Inflammatory macrophage (primary cell): ENCODE measurements around the gene INO80.

Source experiments
- DNase-seq, 2 donors: peaks; one replicate each; pipeline ENCODE4 v3.0.0-alpha.2; 2020 to 2022

Gene INO80

DNA sequence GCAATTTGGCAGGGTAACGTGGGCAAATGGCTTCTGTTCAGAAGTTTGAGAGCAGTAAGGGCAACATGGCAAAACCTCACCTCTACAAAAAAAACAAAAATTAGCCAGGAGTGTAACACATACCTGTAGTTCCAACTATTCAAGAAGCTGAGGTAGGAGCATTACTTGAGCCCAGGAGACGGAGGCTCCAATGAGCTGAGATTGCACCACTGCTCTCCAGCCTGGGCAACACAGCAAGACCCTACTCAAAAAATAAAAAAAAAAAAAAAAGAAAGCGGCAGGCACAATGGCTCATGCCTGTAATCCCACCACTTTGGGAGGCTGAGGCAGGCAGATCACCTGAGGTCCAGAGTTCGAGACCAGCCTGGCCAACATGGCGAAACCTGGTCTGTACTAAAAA lies 5.9 kb upstream of the INO80 start:
- no peak for DNase-seq

DNA sequence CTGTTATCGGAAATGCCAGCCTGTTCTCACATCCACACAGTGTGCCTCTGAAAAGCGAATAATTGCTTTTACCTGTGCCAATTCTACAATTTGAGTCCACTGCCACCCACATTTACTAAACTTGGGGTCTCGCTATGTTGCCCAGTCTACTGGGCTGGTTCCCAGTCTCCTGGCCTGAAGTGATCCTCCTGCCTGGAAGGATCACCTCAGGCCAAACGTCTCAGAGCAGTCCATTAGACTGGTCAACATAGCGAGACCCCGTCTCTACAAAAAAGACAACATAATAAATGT lies 827 bp upstream of the INO80 start:
- no peak for DNase-seq

DNA sequence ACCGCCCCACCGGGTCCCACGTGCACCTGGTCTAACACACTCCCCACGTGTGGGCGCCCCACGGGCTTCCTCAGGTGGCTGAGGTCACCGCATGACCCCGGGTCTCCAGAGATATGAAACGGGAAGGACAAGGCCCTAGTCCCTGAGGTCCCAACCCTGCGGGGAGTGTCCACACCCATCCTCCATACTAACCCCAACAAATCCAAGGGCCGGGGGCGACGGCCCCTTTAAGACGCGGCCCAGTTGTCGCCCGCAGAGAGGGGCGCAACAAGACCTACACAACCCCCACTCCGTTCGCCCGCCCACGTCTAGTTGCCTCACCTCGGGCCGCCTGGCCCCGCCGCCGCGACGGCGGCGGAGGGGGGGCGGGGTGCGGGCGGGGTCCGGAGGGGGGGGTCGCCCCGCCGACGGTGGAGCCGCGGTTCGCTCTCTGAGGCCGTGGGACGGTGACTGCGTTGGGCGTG lies 396 bp downstream of the INO80 start:
- peak; percentile 71 to 87 for DNase-seq

DNA sequence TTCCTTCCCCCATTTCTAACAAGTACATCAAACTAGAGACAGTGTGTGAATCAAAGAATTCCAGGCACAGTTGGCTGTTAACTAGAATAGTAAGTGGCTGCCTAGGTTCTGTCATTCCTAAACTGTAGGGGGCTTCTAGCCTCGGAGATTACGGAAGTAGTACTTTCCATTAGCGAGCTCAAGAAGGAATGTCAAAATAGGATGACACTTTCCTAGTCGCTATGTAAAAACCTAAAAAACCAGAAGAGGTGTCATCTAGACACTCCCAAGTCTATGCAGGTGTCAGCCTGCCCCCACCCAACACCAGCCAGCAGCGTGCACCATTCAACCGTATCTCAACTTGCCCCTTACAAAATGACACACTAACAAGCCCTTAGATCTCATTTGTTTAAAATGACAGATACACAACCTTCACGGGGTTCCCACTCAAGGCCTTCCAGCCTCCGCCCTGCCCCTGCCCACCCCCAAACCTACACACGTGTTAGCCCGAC lies 874 bp downstream of the INO80 start:
- DNase-seq = peak; percentile 51

DNA sequence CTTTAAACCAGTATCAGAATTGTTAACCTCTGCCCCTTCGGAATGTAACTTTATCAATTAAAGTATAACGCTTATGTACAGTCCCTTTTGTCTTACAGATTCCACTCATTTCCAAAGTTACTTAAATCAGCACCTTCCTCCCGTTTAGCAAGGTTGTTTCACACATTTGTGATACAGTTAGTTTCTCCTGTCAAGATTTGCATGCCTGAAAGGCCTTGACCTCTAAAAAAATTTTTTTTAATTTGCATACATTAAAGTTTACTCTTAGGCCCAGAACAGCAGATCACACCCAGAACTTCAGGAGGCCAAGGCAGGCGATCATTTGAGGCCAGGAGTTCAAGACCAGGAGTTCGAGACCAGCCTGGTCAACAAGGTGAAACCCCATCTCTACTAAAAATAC lies 9.1 kb downstream of the INO80 start:
- no peak for DNase-seq

DNA sequence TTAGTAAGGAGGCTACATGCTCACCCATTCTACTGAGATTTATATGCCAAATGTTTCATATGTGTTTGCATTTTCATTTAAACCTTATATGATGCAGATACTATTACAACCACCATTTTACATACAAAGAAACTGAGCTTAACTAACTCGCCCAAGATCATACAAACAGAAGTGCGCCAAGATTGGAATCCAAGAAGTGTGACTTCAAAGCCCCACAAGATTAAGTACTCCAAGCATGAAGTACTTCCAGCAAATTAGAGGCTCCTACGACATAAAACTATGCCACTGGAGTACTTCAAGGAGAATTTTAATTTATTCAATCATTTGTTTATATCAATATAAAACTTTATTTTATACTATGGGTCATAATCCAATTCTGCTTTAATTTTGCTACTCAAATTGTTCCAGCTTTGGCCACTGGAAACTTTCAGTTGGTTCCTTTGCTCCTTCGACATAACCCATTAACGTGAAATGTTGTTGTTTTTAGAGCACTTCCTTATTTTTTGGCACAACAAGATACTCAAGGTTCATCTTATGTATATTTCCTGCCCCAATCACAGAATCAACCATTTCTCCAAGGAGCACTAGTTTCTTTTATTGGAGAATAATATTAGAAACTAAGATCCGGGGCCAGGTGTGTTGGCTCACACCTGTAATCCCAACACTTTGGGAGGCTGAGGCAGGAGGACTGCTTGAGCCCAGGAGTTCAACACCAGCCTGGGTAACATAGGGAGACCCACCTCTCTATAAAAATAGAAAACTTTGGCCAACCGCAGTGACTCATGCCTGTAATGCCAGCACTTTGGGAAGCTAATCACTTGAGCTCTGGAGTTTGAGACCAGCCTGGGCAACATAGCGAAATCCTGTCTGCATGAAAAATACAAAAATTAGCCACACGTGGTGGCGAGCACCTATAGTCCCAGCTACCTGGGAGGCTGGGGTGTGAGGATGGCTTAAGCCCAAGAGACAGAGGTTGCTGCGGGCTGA lies 10.4 kb downstream of the INO80 start:
- DNase-seq = peak in 1 of 2 donors; percentile 10

DNA sequence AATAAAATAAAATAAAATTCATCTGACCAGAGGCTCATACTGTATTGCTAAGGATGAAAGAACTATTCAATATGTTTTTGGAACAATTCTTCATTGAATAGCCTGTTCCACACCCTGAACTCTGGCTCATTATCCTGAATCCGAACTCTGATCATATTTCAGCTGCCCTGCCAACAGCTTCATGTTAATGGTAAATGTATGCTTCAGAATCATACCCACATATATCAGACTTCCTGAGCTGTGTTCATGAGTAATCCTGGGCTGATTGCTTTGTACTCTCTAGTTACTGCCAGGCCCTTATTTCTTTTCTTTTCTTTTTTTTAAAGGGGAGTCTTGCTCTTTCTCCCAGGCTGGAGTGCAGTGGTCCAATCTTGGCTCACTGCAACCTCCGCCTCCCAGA lies 11.8 kb downstream of the INO80 start:
- no peak for DNase-seq

DNA sequence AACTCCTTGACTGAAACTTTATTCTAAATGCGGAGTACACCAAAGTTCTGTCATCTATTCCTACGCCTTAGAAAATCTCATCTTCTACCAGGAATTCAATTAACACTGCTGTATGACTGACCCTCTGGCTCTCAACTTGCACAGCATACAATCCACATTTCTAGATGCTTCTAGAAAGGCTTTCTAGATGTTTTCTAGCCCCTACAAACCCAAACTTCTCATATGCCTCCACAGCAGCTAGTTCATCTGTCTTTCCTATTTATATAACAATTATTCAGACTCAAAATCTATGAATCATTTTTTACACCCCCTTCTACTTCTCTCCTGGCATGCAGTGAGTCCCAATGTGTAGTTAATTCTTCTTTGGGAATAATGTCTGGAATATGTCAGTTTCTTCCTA lies 13.2 kb downstream of the INO80 start:
- DNase-seq = no peak

DNA sequence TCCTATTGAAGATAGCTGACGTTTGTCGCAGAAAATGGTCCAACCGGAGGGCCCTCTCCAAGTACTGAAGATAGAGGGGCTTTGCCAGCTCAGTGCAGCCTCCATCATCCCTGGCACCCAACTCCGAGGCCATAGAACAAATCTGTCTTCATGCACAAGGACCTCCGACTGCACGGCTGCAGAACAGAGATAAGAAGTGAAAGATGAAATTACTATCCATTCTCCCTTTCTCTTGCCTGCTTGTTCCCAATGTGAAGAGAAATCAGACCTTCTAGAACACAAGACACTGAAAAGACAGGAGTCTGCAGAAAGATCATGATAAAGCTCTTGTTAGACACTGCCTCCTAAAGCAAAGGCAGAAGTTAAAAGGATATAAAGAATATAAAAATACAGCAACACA lies 19.9 kb downstream of the INO80 start:
- no peak for DNase-seq

DNA sequence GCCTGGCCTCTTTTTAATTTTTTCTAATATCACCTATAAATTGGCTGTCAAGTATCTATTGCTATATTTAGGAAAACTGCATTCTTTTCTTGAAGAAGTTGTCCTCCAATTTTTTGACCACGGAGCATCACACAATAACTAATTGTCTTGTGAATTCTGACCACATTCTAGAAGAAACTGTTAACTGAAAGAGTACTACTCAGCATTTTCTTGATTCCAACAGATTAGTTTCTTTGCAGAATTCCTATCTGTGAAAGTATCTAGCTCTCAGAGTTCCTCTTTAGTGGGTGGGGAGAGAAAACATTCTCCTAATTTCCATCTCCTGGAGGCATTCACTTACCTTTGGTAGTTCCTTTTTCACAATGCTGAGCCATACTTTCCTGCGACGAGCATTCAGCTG lies 31.1 kb downstream of the INO80 start:
- no peak for DNase-seq

DNA sequence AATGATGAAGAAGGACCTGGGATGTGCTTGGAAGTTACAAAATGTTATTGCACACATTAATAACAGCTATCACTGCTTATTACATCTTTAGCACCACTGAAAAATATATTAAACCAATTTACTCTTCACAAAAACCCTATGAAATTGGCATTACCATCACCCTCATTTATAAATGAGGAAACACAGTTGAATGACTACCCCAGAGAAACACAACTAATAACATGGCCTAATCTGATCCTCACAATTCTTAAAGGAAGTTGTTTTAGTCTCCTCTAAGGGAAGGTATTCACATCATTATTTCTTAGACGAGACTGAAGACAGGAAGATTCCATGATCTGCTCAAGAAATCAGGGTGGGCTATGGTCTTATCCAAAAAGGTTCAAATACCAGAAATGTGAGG lies 35.9 kb downstream of the INO80 start:
- no peak for DNase-seq

DNA sequence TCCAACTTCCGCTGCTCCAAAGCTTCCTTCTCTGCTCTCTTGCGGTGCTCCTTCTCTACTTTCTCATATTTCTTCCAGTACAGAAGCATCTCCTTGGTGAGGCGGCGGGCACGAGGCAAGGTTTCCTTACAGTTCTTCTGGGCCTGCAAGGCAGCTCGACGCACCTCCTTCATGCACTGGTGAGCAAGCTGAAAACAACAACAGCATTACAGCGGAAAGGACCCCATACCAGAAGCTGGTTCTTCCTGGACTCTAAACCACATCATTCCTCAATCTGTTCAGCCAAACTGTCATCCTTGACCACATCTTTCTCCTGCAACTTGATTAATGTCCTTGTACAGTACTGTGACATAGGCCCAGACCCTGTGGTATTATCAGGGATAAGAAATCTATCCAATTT lies 36.4 kb downstream of the INO80 start:
- peak in 1 of 2 donors; percentile 2 for DNase-seq

DNA sequence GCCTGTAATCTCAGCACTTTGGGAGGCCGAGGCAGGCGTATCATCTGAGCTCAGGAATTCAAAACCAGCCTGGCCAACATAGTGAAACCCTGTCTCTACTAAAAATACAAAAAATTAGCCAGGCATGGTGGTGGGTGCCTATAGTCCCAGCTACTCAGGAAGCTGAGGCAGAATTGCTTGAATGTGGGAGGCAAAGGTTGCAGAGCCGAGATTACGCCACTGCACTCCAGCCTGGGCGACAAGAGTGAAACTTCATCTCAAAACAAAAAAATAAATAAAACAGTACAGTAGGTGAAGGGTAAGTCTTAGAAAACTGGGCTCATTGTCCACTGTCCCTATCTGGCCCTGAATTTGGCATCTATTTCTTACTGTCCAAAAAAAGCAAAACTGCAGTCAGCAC lies 37.2 kb downstream of the INO80 start:
- DNase-seq = peak in 1 of 2 donors; percentile 11

DNA sequence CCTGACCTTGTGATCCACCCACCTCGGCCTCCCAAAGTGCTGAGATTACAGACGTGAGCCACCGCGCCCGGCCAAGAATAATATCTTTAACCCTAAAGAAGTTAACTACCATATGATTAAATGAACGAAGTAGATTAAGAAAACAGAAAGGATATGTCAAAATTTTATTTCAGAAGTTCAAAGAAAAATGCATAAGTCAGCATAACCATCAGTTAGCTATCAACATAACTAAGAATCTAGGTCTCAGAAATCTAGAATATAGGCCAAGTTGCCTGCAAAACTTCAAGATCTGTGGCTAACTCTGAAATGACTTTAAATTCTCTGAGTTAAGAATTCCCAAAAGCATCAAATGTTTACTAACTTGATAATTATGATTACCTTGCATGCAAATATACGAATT lies 38.0 kb downstream of the INO80 start:
- DNase-seq = no peak

DNA sequence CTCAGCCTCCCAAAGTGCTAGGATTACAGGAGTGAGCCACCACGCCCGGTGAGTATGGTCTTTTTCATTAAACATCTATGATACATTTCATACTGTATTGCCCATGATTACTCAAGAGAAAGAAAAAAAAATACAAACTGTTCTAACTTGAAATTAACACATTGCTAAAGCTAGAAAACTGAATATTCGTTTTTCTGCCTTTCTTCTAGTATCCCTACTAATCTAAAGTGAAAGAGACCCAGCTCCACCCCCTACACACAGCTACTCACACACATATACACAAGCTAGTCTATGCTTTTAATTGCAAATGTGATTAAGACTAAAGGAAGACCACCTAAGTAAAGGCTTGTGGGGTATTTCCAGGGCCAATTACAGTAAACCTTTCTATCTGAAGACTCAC lies 43.1 kb downstream of the INO80 start:
- DNase-seq = no peak

DNA sequence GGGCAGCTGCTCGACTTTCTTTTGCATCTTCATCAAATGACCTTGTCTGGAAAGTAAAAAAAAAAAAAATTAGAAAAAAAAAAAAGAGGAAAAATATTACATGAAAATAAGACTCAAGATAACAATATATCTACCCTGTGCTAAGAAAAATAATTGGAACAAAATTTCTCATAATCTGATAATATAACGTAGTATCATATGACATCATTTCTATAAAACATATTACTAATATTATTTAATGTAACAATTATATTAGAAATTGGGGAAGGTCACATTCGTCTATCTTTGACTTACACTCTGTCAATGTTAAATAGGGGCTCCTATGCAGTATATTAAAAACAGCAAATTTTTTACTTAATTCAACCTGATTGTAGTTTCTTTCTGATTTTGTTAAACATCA lies 44.1 kb downstream of the INO80 start:
- no peak for DNase-seq

DNA sequence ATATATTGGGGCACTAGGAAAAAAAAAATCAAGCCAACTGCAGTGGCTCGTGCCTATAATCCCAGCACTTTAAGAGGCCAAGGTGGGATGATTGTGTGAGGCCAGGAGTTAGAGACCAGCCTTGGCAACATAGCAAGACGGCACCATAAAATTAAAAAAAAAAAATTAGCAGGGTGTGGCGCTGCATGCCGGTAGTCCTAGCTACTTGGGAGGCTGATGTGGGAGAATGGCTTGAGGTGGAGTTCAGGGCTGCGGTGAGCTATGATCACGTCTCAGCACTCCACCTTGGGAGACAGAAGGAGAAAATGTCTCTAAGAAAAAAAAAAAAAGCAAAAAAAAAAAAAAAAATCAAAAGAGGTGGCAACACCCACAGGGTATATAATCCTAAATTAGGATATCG lies 49.6 kb downstream of the INO80 start:
- no peak for DNase-seq

DNA sequence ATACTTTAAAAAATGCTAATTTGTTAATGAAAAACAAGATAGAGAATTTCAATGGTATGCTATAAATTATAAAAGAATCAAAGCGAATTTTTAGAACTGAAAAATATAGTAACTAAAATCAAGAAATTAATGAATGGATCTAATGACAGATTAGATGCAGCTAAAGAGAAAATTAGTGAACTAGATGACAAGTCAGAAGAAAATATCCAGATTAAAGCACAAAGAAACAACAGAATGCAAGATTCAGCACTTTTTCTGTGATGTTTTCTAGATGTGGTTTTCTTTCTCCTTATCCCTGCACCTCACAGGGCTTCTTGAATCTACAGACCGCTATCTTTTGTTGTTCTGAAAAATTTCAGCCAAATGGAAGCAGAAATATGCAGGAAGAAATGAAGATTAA lies 54.4 kb downstream of the INO80 start:
- no peak for DNase-seq

DNA sequence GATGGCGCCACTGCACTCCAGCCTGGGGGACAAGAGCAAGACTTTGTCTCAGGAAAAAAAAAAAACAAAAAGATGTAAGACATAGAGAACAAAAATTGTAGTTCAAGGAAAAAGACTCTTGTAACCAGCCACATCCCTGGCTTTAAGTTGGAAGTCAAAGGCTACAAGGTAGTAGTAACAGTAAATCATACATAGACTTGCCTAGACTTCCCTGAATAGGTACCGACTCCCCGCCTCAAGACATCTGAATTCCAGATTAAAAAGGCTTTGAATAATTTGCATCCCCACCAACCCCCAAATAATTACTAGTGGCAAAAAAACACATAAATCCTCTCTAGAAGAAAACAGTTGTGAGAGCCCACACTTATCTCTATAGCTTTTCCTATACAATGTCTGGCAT lies 55.6 kb downstream of the INO80 start:
- no peak for DNase-seq

DNA sequence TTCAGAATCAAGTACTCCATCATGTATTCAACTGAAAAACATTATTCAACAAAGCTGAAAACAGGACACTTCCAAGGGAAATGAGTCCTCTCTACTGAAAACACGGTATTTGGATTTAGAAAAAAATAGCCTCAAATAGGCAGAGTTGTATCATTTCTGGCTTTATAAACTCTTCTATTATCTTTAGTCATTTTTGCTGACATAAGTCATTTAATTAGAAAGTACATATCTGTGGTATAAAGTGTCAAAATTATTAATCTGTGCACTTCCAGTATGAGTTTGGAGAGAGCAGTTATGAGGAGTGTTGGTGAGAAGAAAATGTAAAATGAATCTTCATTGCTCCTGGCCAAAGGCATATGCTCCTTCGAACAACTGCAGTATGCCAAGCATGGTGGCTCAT lies 59.3 kb downstream of the INO80 start:
- DNase-seq = no peak

DNA sequence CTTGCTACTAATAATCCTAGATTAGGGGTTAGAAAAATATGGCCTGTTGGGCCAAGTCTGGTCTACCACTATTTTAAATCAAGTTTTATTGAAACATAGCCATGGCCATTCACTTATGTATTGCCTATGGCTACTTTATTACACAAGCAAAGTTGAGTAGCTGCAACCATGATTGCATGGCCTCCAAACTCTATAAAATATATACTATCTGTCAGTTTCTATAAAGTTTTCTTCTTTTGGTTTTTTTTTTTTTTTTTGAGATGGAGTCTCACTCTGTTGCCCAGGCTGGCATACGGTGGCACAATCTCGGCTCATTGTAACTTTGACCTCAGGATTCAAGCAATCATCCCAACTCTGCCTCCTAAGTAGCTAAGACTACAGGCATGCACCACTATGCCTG lies 60.4 kb downstream of the INO80 start:
- DNase-seq = no peak

DNA sequence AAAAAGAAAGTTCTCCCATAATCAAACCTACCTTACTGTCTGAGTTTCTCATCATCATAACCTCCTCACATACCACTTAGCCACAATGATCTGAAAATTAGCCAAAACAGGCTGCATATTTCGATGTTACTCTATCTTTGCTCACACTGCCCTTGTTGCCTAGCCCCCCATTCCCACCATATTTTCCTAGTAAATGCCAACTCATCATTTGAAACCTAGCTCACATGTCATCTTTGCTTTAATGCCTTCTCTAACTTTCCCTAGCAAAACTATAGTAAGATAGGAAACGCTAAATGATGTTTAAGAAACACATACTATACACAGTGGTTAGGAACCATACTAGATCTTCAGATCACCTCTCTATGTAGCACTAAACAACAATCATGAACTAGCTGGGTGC lies 64.9 kb downstream of the INO80 start:
- DNase-seq = no peak

DNA sequence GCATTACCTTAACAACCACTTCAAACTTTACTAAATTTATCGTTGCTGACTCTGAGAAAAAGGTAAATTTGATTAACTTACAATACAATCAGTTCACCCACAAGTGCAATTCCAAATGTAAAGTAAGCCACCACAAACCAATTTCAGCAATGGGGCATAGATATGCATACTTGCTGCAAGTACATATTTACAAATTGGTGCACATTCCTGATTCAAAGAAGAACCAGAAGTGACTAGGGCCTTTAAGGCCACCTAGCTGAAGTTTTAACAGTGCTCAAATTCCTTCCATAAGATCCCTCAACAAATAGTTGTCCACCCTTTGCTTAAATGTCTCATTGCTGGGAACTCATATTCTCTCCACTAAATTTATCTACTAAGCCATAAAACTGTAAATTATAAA lies 67.2 kb downstream of the INO80 start:
- no peak for DNase-seq

DNA sequence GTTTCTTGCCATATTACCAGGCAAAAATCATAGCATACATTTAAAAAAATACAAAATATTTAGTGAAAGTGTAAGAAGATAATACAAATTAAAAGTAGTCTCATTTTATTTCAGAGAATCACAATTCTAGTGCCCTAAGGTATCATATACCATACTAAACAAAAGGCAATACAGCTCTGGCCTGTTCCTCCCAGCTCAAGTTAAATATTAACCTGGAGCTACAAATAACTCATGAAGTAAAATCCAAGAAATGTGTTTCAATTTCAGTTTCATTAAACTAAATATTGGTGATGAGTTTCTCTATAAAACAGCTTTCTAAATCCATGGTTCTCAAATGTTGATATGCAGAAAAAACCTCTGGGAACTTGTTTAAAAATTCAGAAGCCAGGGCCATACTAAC lies 67.7 kb downstream of the INO80 start:
- DNase-seq = no peak

DNA sequence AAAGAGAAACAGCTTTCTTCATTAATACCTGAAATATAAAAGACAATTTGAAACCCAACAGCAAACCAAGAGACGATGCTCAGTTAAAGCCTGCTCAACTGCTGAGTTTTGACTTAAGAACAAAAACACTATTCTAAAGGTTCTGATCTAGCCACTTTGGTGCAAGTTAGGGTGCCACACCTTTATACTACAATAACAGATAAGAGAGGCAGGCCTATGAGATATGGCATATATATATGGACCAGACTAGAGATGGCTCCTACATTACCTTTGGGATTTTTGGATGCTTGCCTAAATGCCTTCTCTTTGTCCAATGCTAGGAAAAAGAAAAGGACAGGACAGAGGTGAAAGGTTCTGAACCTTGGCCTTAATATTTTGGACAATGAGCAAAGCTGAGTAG lies 68.6 kb downstream of the INO80 start:
- DNase-seq = no peak
